Measurements from ENCODE around the gene CYP24A1.

CYP24A1 gene

GRCh38 chr20:54184904-54185626 is 11.3 kb upstream of the CYP24A1 start:
- TF ChIP-seq CTCF (conservative IDR thresholded peaks at IDR 0.05) (no peak), ZFX (IDR thresholded peaks at IDR 0.05) (no peak)
- no peak overlapping the region for H3K27ac ChIP-seq

- no peak for TF ChIP-seq ZFX (IDR thresholded peaks at IDR 0.05)
- no peak for TF ChIP-seq CTCF (conservative IDR thresholded peaks at IDR 0.05)
- H3K27ac ChIP-seq = no peak overlapping the region
These were observed 10.3 kb upstream of the CYP24A1 start for GRCh38 chr20:54184071-54184470.

- TF ChIP-seq CTCF (conservative IDR thresholded peaks at IDR 0.05) (no peak), ZFX (IDR thresholded peaks at IDR 0.05) (no peak)
- no peak overlapping the region for H3K27ac ChIP-seq
These were observed 7.1 kb upstream of the CYP24A1 start for GRCh38 chr20:54180931-54181330.

- no peak overlapping the region for H3K27ac ChIP-seq
- TF ChIP-seq CTCF (conservative IDR thresholded peaks at IDR 0.05) (no peak), ZFX (IDR thresholded peaks at IDR 0.05) (no peak)
These were observed 6.2 kb upstream of the CYP24A1 start for GRCh38 chr20:54179946-54180345.

- TF ChIP-seq CTCF (conservative IDR thresholded peaks at IDR 0.05) (no peak), ZFX (IDR thresholded peaks at IDR 0.05) (no peak)
- H3K27ac ChIP-seq = no peak overlapping the region
These were observed 4.5 kb upstream of the CYP24A1 start for GRCh38 chr20:54178256-54178655.

- TF ChIP-seq CTCF (conservative IDR thresholded peaks at IDR 0.05) (no peak), ZFX (IDR thresholded peaks at IDR 0.05) (no peak)
- H3K27ac ChIP-seq = no peak overlapping the region
These were observed 3.6 kb upstream of the CYP24A1 start for GRCh38 chr20:54177378-54177777.

- no peak overlapping the region for H3K27ac ChIP-seq
- TF ChIP-seq ZFX (IDR thresholded peaks at IDR 0.05) (no peak), CTCF (conservative IDR thresholded peaks at IDR 0.05) (no peak)
These were observed 2.8 kb upstream of the CYP24A1 start for GRCh38 chr20:54176610-54177009.
